Measurements from ENCODE around the gene CDH4. TPM values are rescaled to one million over a fixed set of nuclear protein-coding genes. Genes with fewer than 3 reads are reported as not detected.

CDH4 gene
- total and polyA plus RNA-seq, 2 of the 13 experiments (the other 11 are each of a cell fraction or from before 2014, with no cell fraction given), result not detected

- no peak; the same call in 2 of the 3 replicates for ATAC-seq
- no peak overlapping the region for H3K27ac ChIP-seq (ENCODE audit: extremely low read length, insufficient read depth, low read length)
- no peak for DNase-seq (ENCODE audit: low spot score)
- no peak overlapping the region for H2AFZ ChIP-seq (ENCODE audit: low read length)
- TF ChIP-seq, protein P1, sequence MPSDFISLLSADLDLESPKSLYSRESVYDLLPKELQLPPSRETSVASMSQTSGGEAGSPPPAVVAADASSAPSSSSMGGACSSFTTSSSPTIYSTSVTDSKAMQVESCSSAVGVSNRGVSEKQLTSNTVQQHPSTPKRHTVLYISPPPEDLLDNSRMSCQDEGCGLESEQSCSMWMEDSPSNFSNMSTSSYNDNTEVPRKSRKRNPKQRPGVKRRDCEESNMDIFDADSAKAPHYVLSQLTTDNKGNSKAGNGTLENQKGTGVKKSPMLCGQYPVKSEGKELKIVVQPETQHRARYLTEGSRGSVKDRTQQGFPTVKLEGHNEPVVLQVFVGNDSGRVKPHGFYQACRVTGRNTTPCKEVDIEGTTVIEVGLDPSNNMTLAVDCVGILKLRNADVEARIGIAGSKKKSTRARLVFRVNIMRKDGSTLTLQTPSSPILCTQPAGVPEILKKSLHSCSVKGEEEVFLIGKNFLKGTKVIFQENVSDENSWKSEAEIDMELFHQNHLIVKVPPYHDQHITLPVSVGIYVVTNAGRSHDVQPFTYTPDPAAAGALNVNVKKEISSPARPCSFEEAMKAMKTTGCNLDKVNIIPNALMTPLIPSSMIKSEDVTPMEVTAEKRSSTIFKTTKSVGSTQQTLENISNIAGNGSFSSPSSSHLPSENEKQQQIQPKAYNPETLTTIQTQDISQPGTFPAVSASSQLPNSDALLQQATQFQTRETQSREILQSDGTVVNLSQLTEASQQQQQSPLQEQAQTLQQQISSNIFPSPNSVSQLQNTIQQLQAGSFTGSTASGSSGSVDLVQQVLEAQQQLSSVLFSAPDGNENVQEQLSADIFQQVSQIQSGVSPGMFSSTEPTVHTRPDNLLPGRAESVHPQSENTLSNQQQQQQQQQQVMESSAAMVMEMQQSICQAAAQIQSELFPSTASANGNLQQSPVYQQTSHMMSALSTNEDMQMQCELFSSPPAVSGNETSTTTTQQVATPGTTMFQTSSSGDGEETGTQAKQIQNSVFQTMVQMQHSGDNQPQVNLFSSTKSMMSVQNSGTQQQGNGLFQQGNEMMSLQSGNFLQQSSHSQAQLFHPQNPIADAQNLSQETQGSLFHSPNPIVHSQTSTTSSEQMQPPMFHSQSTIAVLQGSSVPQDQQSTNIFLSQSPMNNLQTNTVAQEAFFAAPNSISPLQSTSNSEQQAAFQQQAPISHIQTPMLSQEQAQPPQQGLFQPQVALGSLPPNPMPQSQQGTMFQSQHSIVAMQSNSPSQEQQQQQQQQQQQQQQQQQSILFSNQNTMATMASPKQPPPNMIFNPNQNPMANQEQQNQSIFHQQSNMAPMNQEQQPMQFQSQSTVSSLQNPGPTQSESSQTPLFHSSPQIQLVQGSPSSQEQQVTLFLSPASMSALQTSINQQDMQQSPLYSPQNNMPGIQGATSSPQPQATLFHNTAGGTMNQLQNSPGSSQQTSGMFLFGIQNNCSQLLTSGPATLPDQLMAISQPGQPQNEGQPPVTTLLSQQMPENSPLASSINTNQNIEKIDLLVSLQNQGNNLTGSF (CRISPR knock-in tag; IDR thresholded peaks at IDR 0.05), result no peak
- no peak for TF ChIP-seq HNRNPUL1 (IDR thresholded peaks at IDR 0.05; ENCODE audit: low read depth, low read length)
- TF ChIP-seq ZBTB2 (CRISPR knock-in tag; IDR thresholded peaks at IDR 0.05; ENCODE audit: low read depth), result no peak
- no peak for TF ChIP-seq TSC22D2 (CRISPR knock-in tag; IDR thresholded peaks at IDR 0.05; ENCODE audit: borderline replicate concordance)
- no peak for TF ChIP-seq ZSCAN22 (CRISPR knock-in tag; IDR thresholded peaks at IDR 0.05)
- no peak for TF ChIP-seq E2F5 (CRISPR knock-in tag; conservative IDR thresholded peaks at IDR 0.05)
- no peak for TF ChIP-seq POLR2A (IDR thresholded peaks at IDR 0.05; ENCODE audit: insufficient read depth in 1 of 2, low read depth in 2 of 2, low read length in 2 of 2)
- no peak for TF ChIP-seq NKX3-1 (CRISPR knock-in tag; IDR thresholded peaks at IDR 0.05)
- no peak for TF ChIP-seq ZFP36 (IDR thresholded peaks at IDR 0.05; ENCODE audit: borderline replicate concordance, low read depth, low read length, partially characterized antibody)
- TF ChIP-seq ZNF121 (CRISPR knock-in tag; IDR thresholded peaks at IDR 0.05), result no peak
- TF ChIP-seq ZNF331 (CRISPR knock-in tag; IDR thresholded peaks at IDR 0.05), result no peak
- TF ChIP-seq ETS1 (CRISPR knock-in tag; IDR thresholded peaks at IDR 0.05), result no peak
- no peak for TF ChIP-seq ZNF530 (CRISPR knock-in tag; IDR thresholded peaks at IDR 0.05; ENCODE audit: low read depth)
- peaks cover 41 to 91% of the 10 kb centered on the region in 2 experiments for H3K27me3 ChIP-seq (ENCODE audit: control insufficient read depth in 1 of 2, insufficient read depth in 2 of 2, low read length in 2 of 2)
- 51% methylated on average over 15 of the region's 16 CpGs for WGBS (ENCODE audit: low lambda C conversion rate)
- no peak for FAIRE-seq
- H4K20me1 ChIP-seq (ENCODE audit: insufficient read depth, low read length), result peaks cover 3% of the 10 kb centered on the region; the same call in 1 of the 2 replicates
- H3K36me3 ChIP-seq (replicated peaks in 1 of 2; ENCODE audit: control insufficient read depth in 1 of 2, insufficient read depth in 2 of 2, low read length in 2 of 2), result no peaks in the 10 kb centered on the region
- no peak overlapping the region for H3K4me2 ChIP-seq (ENCODE audit: low read depth, low read length)
- intact Hi-C loops (cut with micrococcal nuclease; ENCODE audit: unreplicated experiment), result no loop called here
- H3K4me1 ChIP-seq (ENCODE audit: insufficient read depth, low read length), result peaks cover 5% of the 10 kb centered on the region; the same call in 1 of the 2 replicates
- no peak overlapping the region for H3K9ac ChIP-seq (ENCODE audit: insufficient read depth, low read depth, low read length)
- H3K9me3 ChIP-seq (ENCODE audit: low read length), result no peaks in the 10 kb centered on the region
- no peak overlapping the region for H3K4me3 ChIP-seq (replicated peaks in 1 of 3; ENCODE audit: insufficient read depth in 1 of 3, low read depth in 2 of 3, low read length in 3 of 3)
- BruUV-seq (replicated peaks), result no TSS peak
- in situ Hi-C loops (cut with HindIII; ENCODE audit: extremely low pct_ligation_motif_present, low pct_unique_long_range_greater_than_20kb), result no loop called here
- ChIA-PET CTCF (ENCODE audit: low intra/inter-chr PET ratio, low total read pairs) (no interaction called here), POLR2A (no interaction called here)
- H3K79me2 ChIP-seq (ENCODE audit: insufficient read depth, low read length), result no peaks in the 10 kb centered on the region
These were observed 485.9 kb downstream of the CDH4 start for GRCh38 chr20:61737812-61738443.

Data from HepG2 (cell line).